GM15510 (cell line): ENCODE results near the gene OTUD1.
A peak's percentile ranks its signal among the peaks of the same experiment; 100 is the strongest.

ENCODE experiments used
- POLR2A ChIP-seq: IDR thresholded peaks from 3 replicates; pipeline ENCODE4 v1.6.1; 2011; ENCODE audit warnings: borderline replicate concordance; ENCODE audit not compliant: insufficient read length; ENCODE audit errors: extremely low read depth

OTUD1 gene

GRCh38 chr10:23438547-23439451 is at the start of gene OTUD1:
Gene OTUD1 (plus strand): TSS chr10:23439075. CDS start chr10:23439458, 383 bp downstream.
- peak; percentile 68 for TF ChIP-seq POLR2A

GRCh38 chr10:23390809-23391208 is 48.1 kb upstream of the OTUD1 start:
- TF ChIP-seq POLR2A = no peak

DNA sequence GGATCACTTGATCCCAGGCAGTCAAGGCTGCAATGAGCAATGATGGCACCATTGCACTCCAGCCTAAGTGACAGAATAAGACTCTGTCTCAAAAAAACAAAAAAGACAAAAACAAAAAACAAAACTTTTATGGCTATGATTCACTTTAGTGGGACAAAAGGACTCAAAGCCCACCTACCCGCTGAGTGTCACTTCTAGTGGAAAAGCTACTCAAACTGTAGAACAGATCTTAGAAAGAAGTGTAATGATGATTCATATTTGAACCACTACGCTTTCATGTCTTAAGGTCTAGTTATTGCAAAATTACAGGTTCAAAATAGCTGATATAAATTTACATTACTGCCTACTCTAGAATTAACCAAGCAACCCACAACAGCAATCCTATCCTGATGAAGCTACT is 47.1 kb upstream of the OTUD1 start:
- TF ChIP-seq POLR2A = no peak

- TF ChIP-seq POLR2A = no peak
Observed at GRCh38 chr10:23395017-23395416, 43.9 kb upstream of the OTUD1 start.

GRCh38 chr10:23396695-23397094 is 42.2 kb upstream of the OTUD1 start:
- TF ChIP-seq POLR2A = no peak

DNA sequence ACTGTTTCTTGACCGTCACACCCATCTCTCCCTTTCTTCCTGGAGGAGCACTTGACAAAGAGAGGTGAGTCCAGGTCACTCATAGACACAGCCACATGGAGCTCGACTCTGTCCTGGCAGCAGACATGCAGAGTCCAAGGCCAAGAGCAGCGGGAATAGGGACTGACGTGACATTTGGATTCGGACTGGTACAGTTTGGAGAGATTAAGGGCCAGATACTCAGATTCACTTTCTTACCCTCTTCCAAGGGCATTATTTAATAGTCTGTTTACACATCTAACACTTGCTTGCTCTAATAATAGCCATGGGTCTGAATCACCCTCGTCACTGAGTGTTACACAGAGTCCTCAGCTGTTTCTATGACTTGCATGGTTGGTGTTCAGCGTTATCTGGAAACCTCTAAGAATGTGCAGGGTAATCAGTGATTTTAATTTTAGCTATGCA is 39.2 kb upstream of the OTUD1 start:
- TF ChIP-seq POLR2A = no peak

GRCh38 chr10:23402856-23403255 is 36.0 kb upstream of the OTUD1 start:
- TF ChIP-seq POLR2A = no peak

DNA sequence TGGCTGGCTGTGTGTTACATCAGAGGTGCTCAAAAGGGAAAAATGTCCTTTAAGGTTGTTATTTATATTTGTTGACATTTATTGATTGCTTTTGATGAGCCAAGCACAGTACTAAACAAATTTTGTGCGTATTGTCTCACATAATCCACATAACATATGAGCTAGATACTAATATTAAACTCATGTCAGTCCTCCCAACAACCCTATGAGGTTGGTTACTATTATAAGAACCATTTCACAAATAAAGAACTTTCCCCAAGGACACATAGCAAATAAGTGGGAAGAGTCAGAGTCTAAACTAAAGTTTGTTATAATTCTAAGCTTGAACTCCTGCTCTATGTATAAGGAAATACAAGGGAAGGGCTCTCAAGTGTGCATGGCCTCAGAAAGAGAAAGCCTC is 35.6 kb upstream of the OTUD1 start:
- no peak for TF ChIP-seq POLR2A

- no peak for TF ChIP-seq POLR2A
Observed at GRCh38 chr10:23403719-23404118, 35.2 kb upstream of the OTUD1 start.

- TF ChIP-seq POLR2A = no peak
Observed at GRCh38 chr10:23404461-23404980, 34.4 kb upstream of the OTUD1 start.

GRCh38 chr10:23405540-23405939 is 33.3 kb upstream of the OTUD1 start:
- no peak for TF ChIP-seq POLR2A

- no peak for TF ChIP-seq POLR2A
Observed at GRCh38 chr10:23406409-23406808, 32.5 kb upstream of the OTUD1 start.

DNA sequence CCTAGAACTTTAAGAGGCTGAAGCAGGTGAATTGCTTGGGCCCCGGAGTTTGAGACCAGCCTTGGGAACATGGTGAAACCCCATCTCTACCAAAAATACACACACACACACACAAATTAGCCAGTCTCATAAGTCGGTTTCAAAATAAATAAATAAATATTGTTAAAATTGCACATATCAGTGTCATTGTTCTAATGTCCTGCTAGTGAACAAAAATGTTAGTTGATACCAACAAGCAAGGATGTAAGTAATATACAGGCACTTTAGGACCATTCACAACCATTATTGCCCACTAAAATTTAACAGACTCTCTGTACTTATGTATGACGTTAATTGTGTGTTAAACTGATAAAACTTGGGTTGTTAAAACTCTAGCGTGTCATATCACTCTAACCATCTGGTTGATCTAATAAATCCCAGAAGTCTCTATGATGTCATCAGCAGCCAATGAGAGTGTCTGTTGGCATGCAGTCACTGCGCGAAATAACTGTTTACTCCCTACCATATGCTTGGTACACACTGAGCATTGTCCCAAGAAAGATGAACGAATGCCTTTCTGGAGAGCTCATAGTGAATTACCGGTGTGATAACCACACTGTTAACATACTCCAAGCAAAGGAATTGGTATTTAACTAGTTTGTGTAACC is 30.4 kb upstream of the OTUD1 start:
- TF ChIP-seq POLR2A = no peak

DNA sequence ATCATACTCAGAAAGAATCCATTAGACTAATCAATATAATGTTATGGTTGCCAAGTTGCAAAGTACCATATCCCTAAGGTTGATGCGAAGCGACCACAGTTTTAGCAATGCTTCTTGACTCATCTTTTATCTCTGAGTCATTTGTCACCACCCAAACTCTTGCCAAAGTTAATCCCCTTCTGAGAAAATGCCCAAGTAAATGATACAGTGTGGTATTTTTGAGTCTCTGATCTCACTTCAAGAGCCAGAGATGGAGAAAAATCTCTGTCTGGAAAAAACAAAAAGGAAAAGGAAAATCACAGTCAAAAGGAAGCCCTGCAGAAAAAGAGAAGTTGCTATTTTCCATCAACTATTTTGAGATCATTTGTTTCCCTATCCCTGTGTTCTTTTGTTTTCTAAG is 26.7 kb upstream of the OTUD1 start:
- no peak for TF ChIP-seq POLR2A

GRCh38 chr10:23413629-23414089 is 25.2 kb upstream of the OTUD1 start:
- TF ChIP-seq POLR2A = no peak
